ENCODE results near the gene RASA3.
"Not testable (repeated sequence)": the region's sequence is repeated elsewhere in the genome, so short reads cannot be mapped to it uniquely, and the experiment has no call there.

RASA3 gene

DNA sequence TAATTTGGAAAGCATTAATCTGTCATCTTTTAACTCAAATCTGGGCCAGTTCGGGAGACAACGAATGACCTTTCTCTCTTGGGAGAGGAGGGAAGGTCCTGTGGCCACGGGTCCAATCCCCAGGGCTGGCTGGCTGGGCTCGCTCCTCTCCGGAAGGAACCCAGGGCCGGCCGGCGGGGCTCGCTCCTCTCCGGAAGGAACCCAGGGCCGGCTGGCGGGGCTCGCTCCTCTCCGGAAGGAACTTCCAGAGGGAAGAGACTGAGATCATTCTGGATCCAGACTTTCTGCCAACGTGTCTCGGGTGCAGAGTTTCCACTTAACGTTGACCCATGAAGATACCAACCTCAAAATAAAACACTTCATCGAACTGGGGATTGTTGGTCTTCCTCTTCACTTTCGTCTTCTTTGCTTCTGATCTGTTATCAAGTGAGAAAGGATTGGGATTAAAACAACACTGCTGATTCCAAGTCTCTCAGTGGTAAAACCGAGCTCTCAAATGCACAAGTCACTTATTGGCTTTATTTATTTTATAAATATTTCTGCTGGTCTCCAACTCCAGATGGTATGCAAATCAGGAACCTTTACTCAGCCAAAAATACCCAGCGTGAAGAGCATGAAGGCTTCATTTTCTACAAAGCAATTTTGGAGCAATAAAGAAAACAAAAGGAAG lies 105.2 kb downstream of the RASA3 start:
- DNase-seq = no peak

DNA sequence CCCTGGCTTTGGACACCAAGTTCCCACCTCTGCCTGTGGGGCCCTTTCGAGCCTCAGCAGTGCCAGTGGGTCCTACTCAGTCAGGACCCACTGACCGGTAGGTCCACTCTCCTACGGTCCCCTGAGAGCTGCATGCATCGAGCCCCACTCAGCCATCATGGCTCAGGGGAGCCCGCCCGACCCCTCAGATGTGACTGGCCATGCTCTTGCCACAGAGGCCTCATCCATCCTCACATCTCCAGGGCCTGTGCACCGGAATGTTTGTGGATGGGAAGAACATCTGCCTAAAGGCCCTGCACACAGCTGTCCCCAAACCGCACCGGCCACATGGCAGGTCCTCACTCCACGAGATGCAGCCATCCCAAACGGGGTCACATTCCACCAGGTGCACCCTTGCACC lies 105.9 kb downstream of the RASA3 start:
- DNase-seq = no peak

DNA sequence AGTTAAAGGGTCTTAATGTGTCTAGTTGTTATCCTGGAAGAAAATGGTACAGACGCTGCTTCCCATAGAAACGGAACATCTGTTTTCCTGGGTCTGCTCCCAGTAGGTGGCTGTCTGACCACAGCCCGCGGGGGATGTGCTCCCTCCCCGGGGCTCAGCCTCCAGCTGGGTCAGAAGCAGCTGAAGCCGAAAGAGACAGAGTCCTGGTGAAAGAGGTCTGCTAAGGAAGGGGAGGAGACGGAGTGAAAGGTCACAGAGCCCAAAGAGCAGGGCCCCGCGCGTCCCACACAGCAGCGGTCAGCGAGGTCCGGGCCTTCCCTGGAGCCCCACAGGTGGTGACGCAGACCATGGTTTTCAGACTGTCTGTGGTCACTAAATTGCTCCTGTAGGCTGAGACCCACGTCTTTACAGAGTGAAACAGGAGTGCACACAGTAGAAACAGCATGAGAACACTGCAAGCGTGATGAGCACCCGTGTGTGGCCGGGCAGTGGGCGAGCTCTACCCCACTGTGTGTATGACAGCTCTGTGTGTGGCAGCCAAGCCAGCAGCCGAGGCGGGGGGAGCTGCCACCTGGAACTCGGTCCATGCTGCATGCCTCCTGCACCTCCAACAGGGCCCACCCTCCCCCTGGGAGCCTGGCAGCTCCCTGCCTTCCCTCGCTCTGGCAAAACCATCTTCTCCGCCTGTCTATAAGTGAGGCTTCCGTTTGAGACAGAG lies 106.5 kb downstream of the RASA3 start:
- no peak for DNase-seq

DNA sequence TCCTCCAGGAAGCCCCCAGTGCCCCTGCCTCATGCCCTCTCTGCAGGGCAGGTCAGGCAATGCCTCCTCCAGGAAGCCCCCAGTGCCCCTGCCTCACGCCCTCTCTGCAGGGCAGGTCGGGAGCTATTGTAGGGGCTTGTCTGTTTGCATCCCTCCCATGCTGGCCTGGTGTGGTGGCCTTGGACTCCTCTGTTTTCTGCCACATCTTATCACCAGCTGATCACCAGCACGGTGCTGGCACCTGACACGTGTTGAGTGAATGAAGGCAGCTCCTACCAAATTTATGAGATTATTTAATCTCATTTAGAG lies 107.1 kb downstream of the RASA3 start:
- DNase-seq = no peak

DNA sequence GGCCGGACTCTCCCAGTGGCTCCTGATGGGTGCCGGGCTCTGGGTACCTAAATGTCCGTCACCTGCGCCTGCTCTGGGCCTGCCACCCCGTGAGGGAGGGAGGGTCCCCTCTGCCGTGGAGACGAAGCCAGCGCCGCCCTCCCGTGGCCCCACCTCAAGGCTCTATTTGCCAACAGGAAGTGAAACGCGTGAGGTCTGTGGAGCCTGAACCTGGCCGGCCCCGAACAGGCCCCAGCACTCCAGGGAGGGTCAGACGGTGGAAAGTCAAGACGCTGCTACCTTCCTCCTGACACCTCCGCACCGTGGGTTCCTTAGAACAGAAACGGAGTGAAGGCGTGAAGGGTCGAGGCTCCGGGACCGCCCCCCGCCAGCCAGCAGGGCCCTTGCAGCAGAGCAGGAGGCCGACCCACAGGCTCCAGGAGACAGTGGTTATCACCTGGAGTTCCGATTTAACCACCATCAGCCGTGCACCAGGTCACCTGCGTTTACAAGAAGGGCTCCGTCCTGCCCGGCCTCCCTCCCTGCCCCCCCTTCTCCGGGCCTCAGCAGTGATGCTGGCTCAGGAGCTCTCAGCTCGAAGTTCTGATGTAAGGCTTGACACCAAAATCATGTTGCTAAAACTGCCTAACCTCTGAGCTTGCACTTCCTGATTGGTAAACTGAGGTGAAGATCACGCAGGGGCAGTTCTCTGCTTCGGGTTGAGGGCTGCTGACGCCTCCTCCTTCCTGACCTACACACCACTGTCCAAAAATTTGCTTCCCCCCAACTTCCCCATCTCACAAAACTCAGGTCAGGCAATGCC lies 107.6 kb downstream of the RASA3 start:
- DNase-seq = no peak

DNA sequence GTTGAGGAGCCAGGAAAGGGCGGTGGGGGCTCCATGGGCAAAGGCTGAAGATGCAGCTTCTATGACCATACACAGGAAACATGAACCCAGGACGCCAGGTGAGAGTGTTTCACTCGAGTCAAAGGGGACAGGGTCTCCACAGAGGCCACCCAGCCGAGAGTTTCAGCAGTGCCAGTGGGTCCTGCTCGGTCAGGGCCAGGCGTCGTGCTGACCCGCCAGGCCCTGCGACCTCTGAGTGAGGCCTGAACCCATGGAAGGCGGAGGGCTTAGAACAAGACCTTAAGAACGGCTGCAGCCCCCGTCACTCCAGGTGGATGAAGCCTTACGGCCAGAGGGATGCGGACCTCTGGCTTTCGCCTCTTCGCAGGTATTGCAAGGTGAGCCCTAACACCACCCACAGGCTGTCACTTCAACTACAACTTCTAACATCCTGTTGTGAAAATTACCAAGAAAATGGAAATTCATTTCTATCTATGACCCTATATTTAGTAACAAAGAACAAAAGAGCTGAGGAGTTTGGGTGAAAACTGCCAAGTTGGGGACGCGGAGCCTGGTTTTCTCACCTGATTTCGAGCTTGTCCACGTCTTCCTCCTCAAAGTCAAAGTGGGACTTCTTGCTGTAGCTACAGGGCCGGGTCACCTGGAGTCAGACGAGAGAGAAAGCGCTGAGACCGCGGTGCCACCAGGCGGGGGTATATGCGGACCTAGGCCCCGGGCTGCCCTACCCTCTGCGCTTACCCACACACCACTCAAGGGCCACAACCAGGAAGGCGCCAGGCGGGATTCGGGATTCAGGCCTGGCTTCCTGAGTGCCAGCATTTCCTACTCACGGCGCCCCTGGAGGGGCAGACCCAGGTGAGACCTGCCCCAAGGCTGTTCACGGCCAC lies 108.5 kb downstream of the RASA3 start:
- DNase-seq = no peak

DNA sequence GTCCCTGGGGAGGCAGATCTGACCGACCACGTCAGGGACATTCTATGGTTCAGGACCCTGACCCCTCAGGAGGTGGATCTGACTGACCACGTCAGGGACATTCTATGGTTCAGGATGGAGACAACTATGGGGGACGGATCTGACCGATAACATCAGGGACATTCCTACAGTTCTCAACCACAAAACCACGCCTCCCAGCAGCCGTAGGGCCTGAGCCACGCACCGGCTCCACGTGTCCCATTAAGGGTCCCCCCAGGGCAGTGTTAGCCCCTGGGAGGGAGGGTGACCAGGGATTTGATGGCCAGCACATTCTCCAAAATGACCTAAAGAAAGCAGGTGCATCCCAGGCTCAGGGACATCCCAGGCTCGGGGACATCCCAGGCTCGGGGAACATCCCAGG lies 109.5 kb downstream of the RASA3 start:
- DNase-seq = no peak

DNA sequence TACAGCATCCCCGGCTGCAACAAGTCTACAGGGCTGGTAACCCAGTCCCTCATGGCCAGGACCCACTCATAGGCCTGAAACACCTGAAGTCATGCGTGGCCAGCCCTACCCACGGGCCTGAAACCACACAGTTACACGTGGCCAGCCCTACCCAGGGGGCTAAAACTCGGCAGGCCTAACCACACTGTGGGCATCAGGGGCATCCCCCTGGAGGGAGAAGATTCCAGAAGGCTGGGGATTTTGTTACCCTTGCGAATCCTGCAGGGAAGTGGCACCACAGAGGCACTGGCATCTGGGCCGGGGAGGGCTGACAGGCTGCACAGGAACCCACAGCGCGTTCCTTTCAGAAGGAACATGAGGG lies 110.1 kb downstream of the RASA3 start:
- no peak for DNase-seq

DNA sequence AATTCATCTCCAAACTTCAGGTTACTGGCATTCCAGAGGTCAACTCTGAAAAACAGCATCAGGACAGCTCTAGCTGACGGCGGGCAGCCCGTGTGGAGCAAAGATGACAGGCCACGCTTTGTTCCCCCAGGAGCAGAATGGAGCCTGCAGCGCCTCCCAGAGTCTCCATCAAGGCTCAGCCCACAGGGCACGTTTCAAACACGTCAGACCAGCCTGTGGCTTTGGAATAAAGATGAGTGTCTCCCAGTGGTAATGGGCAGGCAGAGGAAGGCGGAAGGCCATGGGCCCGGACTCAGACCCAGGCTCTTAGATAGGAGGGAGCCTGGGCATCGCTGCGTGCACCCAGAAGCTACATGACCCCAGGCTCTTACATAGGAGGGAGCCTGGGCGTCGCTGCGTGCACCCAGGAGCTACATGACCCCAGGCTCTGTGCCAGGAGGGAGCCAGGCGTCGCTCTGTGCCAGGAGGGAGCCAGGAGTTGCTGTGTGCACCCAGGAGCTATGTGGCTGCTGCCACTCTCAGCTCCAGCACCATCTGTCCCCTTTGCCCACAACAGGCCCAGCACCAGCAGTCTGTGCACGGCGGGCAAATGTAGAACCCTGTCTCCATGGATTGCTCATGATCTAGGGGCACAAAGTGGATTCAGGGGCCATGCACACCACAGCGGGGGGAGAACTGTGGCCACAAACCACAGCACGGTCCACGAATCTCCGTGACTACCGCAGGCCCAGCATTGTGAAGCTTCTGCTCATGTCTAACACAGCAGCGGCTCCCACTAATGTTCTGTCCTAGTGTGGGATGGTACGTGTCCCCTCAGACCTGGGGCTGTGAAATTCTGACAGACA lies 110.7 kb downstream of the RASA3 start:
- DNase-seq = no peak

DNA sequence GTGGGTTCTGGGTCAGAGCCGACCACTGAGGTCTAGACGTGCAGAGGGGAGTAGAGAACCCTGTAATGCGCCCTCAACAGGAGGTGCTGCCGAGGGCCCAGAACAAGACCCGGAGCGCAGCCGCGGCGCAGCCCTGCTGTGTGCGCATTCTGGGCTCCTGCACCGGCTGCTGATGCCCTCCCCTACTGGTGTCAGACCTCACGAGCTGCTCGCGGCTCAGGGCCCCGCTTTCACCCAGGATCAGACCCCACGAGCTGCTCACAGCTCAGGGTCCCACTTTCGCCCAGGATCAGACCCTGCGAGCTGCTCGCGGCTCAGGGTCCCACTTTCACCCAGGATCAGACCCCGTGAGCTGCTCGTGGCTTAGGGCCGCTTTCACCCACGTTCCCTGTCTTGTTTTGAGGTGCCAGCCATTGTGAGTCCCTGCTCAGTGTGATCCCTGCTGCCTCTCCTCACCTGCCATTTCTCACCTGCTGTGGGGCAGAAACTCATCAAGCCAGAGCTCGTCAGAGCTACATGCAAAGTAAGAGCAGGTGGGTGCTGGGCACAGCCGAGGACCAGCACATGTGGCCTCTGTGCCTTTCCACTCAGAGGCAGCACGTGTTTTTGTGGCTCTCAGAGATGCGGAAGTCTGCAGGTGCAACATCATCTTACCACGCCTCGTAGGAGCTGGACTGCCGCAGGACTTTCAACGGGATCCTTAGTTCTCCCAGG lies 111.5 kb downstream of the RASA3 start:
- DNase-seq = no peak

DNA sequence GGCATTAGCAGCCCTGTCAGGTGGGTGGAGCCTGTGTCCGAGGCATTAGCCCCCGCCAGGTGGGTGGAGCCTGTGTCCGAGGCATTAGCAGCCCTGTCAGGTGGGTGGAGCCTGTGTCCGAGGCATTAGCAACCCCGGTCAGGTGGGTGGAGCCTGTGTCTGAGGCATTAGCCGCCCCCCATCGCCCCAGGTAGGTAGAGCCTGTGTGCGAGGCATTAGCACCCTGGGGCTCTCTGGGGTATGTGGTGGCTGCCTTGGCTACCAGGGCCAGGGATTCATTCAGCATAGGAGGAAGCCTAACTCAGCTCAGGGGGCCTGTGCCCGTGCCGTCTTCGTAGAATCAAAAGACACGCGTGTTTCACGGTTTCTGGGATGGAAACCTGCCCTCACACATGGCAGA lies 112.3 kb downstream of the RASA3 start:
- DNase-seq = not testable (repeated sequence)

DNA sequence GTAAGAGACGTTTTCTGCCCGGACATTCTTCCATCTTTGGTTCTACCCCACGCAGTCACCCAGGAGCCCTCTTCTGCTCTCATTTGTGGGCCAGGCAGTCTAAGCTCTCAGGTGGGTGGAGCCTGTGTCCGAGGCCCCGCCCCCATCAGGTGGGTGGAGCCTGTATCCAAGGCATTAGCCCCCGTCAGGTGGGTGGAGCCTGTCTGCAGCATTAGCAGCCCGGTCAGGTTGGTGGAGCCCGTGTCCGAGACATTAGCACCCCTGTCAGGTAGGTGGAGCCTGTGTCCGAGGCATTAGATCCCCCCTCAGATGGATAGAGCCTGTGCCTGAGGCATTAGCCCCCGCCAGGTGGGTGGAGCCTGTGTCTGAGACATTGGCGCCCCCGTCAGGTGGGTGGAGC lies 113.1 kb downstream of the RASA3 start:
- peak; percentile 55 for DNase-seq

DNA sequence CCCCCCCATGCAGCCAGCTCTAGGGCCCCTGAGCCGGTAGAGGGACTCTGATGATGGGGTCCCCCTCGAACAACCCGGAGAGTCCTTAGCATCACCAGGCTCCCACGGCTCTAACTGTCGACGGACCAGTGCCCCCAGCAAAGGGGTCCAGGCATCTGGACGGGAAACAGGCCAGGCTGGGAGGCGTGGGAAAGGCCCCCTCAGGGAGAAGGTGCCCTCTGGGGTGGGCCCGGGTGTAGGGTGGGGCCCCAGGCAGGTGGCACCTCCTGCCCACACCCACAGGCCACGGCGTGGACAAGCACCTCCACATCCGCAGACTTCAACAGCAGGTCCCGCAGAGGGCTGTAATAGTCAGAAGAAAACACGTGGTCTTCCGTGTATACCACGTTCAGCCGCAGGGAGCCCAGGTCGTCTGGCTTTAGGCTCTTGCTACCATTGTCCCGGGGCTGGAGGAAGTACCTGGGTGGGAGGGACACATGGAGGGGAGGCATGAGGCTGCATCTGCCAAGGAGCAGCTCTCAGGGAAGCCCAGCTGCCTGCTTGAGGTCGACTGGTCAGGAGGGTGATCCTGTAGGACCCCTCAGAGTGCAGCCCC lies 113.9 kb downstream of the RASA3 start:
- no peak for DNase-seq

DNA sequence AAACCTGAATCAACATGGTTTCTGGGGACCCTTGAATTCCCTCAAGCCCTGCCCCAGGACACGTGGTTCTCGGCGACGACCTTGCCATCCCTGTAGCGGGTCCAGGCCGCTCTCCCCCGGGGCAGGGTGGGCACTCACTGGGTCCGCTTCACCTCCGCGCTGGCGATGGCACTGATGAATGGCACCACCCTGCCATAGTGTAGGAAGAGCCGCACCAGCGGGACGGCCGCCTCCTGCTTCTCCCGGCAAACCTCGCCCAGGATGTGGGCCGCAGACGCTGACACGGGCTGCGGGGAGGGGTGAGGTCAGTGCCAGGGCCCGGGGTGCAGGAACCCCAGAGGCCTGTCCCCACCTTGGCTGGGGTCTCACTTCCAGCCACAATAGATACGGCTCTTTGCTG lies 114.5 kb downstream of the RASA3 start:
- no peak for DNase-seq

DNA sequence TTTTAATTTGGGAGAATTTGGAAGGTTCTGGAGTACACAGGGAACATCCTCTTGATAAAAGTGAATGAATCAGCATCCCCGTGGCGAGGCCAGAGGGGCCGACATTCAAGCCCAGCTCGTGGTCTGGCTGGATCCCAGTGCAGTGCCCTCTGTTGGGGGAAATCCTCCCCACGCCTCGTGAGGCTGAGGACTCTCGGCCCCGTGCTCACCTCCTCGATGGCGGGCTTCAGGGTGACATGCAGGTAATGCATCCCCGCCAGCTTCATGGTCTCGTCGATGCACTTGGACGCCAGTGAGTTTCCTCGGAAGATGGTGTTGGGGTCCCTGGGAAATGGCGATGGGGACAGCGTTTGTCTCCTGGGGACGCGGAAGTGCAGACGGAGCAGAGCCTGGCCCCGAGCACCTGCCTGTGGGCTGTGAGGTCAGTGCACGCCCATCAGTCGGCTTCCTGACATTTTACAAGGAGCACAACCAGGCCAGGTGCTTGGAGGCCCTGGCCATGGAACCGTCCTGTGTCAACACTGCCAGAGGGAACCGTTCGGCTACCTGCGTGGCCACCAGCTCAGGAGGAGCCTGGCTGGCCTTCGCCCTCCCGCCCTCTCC lies 115.3 kb downstream of the RASA3 start:
- no peak for DNase-seq

DNA sequence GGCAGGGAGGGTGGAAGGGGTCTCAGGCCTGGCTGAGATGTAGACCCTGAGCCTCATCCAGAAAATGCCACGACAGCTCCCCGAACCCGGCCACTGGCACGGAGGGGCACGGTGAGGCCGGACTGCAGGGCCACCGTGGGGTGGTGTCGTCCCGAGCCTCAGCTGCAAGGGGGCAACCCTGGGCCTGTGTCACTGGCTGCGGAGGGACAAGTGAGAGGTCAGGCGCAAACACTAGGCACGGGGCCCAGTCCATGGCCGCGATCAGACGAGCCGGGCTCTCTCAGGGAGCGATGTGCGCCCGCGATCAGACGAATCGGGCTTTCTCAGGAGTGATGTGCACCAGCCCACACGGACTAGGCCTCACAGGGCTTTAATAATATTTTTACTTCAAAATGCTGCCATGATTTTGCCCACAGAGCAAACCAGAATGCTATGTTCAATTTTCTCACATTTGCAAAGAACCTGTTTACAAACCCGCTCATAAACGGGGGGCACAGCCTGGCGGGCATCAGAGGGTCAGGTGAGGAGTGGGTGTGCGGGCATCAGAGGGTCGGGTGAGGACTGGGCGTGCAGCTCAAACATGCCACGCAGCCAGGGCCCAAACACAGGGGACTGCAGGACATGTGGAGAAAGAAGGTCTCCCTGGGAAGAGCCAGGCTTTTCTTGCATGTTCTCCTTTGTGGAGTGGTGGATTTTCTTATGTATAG lies 115.9 kb downstream of the RASA3 start:
- no peak for DNase-seq

DNA sequence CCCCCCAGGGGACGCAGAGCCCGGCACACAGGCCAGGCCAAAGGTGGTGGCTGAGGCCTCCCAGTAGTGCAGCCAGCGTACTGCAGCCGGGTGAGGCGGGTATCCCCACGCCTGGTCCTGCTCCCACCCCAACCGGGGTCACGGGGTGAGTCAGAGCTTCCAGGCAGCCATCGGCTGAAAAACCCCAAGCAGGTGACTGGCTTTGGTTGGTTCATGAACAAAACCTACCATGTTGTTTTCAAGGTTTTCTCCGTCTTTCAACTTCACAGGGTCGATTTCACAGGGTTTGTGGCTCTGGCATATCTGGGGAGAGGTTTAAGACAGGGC lies 116.5 kb downstream of the RASA3 start:
- DNase-seq = no peak

DNA sequence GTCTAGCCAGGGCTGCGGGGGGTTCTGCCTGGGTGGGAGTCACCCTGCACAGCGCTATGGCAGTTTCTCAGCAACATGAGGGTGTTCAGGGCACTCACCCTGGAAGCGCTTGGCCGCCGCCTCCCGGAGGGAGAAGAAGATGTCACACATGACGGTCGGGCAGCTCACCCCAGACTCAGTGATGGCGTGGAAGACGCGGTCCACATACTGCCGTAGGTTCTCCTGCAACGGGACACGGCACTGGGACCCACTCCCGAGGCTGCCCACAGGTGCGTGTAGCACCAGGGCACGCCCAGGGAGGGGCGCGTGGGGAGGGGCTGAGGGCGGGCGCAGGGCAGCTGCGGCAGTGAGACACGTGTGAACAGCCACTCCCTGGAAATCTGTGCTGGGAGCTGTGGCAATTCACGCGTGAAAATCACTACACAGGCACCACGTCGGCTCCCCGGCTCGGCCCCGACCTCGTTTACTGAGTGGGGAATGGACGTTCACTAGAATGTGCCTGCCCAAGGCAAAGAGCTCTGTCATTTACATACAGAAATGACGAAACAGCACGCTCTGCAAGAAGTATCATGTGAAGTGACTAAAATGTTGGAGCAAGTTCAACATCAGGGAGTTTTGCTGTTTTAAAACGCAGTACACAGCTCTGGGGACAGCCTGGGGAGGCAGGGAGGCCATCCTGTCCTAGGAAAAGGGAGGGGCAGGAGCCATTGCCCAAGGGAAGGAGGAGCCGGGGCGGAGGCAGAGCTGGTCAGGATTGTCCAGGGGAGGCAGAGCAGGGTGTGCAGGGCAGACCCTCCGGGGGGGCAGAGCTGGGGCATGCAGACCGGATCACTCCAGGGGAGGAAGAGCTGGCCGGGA lies 117.1 kb downstream of the RASA3 start:
- DNase-seq = no peak

DNA sequence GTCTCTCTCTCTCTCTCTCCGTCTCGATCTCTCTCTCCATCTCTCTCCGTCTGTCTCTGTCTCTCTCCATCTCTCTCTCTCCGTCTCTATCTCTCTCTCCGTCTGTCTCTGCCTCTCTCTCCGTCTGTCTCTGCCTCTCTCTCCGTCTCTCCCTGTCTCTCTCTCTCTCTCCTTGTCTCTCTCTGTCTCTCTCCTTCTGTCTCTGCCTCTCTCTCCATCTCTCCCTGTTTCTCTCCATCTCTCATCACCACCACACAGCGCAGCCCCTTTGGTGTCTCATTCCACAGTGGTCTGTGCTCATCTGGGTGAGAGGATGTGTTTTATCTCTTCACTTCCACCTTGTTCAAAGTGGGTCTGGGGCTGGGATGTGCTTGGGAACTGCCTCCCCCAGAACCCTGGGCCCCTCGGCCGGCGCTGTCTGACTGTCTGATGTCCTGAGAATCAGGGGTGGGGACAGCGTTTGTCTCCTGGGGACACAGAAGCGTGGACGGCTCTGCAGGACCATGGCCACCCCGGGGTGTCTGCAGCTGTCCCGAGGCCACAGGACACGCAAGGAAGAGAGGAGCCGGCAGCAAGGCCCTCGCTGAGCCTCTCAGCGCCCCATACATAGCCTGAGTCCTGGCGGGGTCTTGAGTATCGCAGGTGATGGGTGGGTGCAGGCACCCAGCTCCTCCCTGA lies 118.3 kb downstream of the RASA3 start:
- no peak for DNase-seq

All from activated naive CD4-positive, alpha-beta T cell treated with anti-CD3 and anti-CD28 coated beads, Interleukin-2, amount 50 U/mL, for 16 hours (primary cell).